GM12875 (cell line): ENCODE measurements around the gene MICAL3.

ENCODE experiments used
- H3K4me3 ChIP-seq: one replicate; pipeline ENCODE4 v1.5.1; 2011; ENCODE audit warnings: low read depth, low read length, control low read depth
- TF ChIP-seq, protein P1 (sequence below): IDR thresholded peaks from 2 replicates; pipeline ENCODE4 v1.5.1; 2011; ENCODE audit warnings: low read depth, mild to moderate bottlenecking, control low read depth, inconsistent platforms, low read length, moderate library complexity, borderline replicate concordance; ENCODE audit not compliant: insufficient read depth

The MICAL3 gene

DNA sequence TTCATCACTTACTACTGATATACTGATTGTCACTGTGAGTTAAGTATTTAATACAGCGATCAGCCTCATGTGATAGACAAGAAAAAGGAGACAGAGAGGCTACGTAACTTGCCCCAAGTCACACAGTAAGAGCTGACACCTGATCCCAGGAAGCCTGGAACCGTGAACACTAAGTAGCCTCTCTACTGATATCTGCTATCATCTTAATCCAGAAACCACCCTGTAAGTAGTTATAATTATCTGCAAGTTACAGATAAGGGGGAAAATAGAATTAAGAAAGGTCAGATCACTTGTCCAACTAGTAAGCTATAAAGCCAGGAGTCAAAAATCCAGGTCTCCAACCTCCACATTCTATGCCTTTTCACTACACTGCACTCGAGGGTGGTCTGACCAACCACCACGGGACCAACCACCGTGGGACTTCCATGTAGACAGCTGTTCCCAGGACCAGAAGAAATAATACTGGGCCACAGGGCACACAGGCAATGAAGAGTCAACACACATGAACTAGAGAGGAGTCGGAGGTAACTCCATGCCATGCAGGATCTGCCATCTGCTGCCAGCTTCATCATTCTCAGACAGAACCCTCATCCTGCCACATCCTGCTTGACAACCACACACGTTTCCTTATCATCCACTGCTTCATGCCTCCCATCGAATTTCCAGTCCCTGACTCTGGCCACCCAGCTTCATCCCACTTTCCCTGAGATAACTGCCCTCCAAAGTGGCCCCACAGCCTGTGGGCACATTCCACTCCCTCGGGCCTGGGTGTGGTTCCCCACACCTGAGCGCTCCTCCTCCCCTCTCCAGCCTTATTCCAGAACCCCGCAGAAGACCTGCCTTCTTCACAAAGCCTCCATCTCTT lies 58.6 kb downstream of the MICAL3 start:
- H3K4me3 ChIP-seq: no peak overlapping the region
- TF ChIP-seq, protein P1, sequence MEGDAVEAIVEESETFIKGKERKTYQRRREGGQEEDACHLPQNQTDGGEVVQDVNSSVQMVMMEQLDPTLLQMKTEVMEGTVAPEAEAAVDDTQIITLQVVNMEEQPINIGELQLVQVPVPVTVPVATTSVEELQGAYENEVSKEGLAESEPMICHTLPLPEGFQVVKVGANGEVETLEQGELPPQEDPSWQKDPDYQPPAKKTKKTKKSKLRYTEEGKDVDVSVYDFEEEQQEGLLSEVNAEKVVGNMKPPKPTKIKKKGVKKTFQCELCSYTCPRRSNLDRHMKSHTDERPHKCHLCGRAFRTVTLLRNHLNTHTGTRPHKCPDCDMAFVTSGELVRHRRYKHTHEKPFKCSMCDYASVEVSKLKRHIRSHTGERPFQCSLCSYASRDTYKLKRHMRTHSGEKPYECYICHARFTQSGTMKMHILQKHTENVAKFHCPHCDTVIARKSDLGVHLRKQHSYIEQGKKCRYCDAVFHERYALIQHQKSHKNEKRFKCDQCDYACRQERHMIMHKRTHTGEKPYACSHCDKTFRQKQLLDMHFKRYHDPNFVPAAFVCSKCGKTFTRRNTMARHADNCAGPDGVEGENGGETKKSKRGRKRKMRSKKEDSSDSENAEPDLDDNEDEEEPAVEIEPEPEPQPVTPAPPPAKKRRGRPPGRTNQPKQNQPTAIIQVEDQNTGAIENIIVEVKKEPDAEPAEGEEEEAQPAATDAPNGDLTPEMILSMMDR: no peak

DNA sequence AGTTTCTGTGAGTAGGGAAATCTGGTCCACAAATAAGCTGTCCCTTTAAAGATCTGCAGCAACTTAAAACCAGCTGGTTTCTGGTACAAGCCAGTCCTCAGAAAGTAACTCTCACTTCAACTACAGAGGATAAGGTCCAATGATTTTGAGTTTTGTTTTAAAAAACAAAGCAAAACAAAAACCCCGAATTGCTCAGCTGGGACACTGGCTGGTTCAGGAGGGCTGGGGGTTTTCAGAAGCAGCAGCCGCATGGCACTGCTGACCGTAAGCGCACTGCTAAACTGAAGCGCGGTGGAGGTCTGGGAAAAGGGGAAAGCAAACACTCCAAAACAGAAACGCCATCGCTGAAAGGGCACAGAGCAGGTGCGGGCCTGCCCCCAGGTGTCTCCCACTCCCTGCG lies 59.7 kb downstream of the MICAL3 start:
- TF ChIP-seq, protein P1: no peak
- H3K4me3 ChIP-seq: peak overlapping the region; percentile 17

DNA sequence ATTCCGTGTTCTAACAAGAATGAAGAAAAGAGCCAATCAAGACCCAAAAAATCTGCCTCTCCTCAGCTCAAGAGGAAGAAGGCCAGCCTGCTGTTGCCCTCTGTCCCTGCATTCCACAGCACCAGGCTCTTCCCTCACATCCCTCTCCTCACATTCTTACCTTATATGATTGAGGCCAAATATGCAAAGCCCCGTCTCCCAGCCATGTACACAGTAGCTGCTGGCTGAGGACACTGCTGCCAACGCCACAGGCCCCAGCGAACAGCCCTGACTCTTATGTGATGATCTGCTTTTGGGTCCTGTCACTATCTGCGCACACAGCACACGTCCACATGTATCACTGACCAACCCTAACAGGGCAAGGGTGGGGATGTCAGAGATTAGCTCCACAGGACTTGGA lies 60.2 kb downstream of the MICAL3 start:
- no peak overlapping the region for H3K4me3 ChIP-seq
- TF ChIP-seq, protein P1: no peak

DNA sequence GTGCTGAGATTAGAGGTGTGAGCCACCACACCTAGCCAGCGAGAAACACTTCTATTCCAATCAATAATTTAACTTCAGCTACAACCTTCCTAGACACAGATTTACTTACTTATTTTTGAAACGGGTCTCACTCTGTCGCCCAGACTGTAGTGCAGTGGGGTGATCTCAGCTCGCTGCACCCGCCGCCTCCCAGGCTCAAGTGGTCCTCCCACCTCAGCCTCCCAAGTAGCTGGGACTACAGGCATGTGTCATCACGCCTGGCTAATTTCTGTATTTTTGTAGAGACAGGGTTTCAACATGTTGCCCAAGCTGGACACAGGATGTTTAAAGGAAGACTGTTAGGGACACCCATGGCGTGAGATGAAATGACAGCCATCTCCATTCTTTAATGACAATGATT lies 61.3 kb downstream of the MICAL3 start:
- H3K4me3 ChIP-seq: no peak overlapping the region
- TF ChIP-seq, protein P1: no peak

DNA sequence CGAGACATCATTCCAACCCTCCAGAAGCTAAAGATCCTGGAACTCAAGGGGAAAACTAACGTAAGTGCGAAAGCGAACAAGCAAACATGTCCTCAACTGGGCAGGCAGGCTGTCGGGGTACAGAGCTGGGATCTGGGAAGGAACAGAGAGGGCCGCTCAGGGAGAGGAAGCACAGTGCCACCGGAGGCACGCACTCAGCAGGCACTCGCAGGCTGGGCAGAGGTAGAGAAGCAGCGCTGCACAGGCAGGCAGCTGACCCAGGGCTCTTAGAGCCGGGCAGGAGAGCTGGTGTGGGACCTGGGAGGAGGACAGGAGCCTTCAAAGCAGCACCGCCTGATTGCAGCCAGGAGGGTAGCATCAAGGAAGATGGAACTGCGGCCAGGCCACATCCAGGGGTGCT lies 62.2 kb downstream of the MICAL3 start:
- TF ChIP-seq, protein P1: no peak

DNA sequence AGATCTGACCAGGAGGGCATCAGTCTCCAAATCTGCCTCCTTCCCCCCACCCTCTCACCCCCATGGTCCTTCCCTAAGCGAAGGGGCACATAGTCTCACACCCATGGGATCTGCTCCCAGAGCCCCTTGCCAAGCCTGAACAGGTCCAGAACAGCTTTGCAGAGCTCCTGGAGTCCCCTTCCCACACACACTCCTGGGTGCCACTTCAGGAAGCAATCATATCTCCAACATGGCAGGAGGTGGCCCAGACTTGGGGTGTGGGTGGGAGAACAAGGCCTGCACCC lies 63.0 kb downstream of the MICAL3 start:
- no peak overlapping the region for H3K4me3 ChIP-seq
- TF ChIP-seq, protein P1: no peak

More for the DNA sequence above, 62.2 kb downstream of the MICAL3 start:
- no peak overlapping the region for H3K4me3 ChIP-seq
